Activated T-helper 2 cell treated with anti-CD3 and anti-CD28 coated beads, Interferon-gamma antibody, Interleukin-2, Interleukin-4, amounts not matched to agents 10 μg/mL and 5 μg/mL and 100 μg/mL, durations not matched to agents 14 hours and 24 hours and 36 hours (primary cell): Measurements from ENCODE around the gene B3GAT3. TPM values are rescaled to one million over a fixed set of nuclear protein-coding genes. Genes with fewer than 3 reads are reported as not detected.

Experiments
- DNase-seq: peaks from one replicate; pipeline ENCODE4 v3.0.0; 2021; ENCODE audit warnings: low spot score
- H3K27ac Mint-ChIP-seq: one replicate; pipeline ENCODE4 v1.8.0; 2021; ENCODE audit warnings: mixed read lengths
- H3K27me3 Mint-ChIP-seq: one replicate; pipeline ENCODE4 v1.8.0; 2021; ENCODE audit warnings: low read depth, mixed read lengths
- H3K36me3 Mint-ChIP-seq: one replicate; pipeline ENCODE4 v1.8.0; 2021; ENCODE audit warnings: low read depth, mixed read lengths
- H3K4me1 Mint-ChIP-seq: one replicate; pipeline ENCODE4 v1.8.0; 2021; ENCODE audit warnings: low read depth, mixed read lengths
- H3K4me3 Mint-ChIP-seq: one replicate; pipeline ENCODE4 v1.8.0; 2021; ENCODE audit warnings: low read depth, mild to moderate bottlenecking, moderate library complexity, mixed read lengths
- H3K9me3 Mint-ChIP-seq: one replicate; pipeline ENCODE4 v1.8.0; 2021; ENCODE audit warnings: mixed read lengths
- intact Hi-C: fragments of 100-400 bp; cut with micrococcal nuclease; formaldehyde crosslinking; loops from one replicate; pipeline ENCODE4 v1.15.1; 2023
- total RNA-seq: library from RNA; stranded (reverse); gene quantifications from 2 replicates; pipeline ENCODE4 v1.2.3, GENCODE V29; 2022

Gene B3GAT3
- total RNA-seq: 70.0 and 81.4 TPM in 2 replicates

DNA sequence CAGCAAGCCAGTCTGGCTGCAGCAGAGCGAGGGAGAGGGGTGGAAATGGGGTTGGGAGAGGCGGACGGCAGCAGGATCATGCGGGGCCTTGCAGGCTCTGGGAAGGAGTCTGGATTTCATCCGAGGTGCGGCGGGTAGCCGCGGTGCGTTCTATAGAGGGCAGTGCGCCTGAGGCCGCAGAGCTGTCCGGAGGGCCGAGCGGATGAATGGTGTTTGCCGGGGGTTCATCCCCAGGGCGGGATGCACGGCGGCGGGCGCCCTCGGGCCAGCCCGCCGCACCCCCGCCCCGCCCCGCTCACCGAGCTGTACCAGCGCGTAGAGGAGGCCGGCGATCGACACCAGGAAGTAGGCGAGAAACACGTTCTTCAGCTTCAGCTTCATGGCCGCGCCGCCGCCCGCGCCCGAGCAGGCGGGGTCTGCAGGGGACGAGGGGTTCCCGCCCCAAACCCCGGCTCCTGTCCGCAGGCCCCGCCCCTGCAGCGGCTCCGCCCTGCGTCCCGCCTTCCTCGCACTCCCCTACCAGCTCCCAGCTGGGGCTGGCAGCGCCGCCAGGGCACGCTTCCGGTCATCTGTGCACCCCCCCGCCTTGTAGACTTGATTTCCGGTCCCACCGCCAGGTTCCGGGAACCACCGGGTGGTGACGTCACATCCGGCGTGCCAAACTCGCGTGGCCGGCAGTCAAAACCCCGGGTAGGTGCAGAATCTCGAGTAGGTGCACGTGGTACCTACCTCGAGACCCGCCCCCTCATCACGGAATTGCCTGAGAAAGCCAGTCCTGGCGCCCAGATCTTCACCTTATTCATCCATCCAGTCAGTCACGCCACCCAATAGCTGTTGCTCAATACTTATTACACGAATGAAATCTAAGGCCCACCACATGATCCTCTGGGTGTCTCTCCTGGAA lies at the start of gene B3GAT3:
Gene B3GAT3 (minus strand): TSS at position 420 of the 904 bp plus-strand sequence. CDS start 39 bp downstream, at position 381.
- Mint-ChIP-seq H3K4me3 (peak within 1 kb of the TSS; percentile 93), H3K4me1 (peaks cover 16% of the 10 kb centered on the region), H3K27me3 (no peaks in the 10 kb centered on the region), H3K27ac (peak within 1 kb of the TSS; percentile 97), H3K9me3 (no peaks in the 10 kb centered on the region), H3K36me3 (peaks cover 56% of the 10 kb centered on the region)
- peak; percentile 94 for DNase-seq
- intact Hi-C loops: loop anchor here (1.0 kb wide), 3 partner anchors 10 to 31 kb away; partner anchors contain the start of genes EML3, GANAB and TUT1

DNA sequence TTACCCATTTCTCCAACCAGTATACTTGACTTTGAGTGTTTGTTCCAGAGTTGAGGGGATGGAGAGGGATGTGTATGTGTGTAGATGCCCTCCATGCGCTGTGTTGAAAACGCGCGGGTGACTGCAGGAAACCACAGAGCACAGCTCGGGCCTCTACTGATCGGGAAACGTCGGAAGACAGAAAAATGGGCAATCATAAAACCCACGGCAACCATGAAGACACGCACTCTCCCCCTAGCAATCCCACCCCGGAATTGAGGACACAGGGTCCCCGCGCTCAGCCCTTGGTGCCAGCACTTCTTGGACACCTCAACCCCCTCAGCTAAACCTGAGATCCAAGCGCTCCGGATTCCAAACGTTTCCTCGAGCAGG lies 49.4 kb upstream of the B3GAT3 start:
- H3K27ac Mint-ChIP-seq: peak overlapping the region; percentile 96
- DNase-seq: no peak
- intact Hi-C loops: loop anchor here (1.0 to 5.0 kb wide), 5 partner anchors 18 to 181 kb away; partner anchors contain the start of genes GANAB, INTS5 and MTA2
- H3K4me1 Mint-ChIP-seq: peaks cover 37% of the 10 kb centered on the region
- H3K9me3 Mint-ChIP-seq: no peaks in the 10 kb centered on the region
- no peaks in the 10 kb centered on the region for H3K27me3 Mint-ChIP-seq
- peaks cover 68% of the 10 kb centered on the region for H3K36me3 Mint-ChIP-seq
- H3K4me3 Mint-ChIP-seq: peak overlapping the region; percentile 97

DNA sequence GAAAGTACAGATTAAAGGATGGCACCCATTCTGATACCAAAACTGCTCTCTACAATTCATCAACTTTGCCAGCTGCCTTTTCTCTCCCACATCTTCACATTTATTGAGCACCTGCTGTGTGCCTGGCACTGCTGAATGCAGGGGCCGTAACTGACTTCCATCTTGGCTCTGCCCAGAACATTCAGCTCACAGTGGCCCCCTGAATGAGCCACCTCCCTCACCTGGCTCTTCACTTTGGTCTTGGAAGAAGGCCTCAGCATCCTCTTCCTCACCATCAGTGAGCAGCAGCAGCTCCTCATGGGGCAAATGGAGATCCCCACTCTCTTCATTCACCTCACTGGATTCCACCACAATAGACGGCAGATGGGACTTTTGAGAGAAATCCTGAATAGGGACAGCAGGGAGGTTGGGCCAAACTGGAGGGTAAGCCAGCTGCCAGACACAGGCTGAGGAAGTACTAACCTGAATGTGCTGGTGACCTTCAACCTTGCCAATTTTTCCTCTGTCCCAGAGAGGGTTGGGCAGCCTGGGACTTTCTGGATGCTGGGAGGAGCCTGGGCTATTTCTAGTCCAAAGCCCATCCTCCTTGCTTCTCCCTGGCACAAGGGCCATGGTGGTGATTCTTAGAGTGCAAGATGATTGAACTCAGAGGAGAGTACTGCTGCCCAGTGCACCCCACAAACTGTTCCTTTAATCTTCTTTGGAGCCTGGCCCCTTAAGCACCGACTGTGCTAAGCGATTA lies 47.8 kb upstream of the B3GAT3 start:
- Mint-ChIP-seq H3K4me3 (peak overlapping the region; percentile 97), H3K4me1 (peaks cover 35% of the 10 kb centered on the region), H3K27me3 (no peaks in the 10 kb centered on the region), H3K36me3 (peaks cover 72% of the 10 kb centered on the region), H3K27ac (peak overlapping the region; percentile 96), H3K9me3 (no peaks in the 10 kb centered on the region)
- no peak for DNase-seq
- intact Hi-C loops: loop anchor here (2.0 to 5.0 kb wide), 2 partner anchors 43 to 183 kb away; no protein-coding TSS in a partner anchor

DNA sequence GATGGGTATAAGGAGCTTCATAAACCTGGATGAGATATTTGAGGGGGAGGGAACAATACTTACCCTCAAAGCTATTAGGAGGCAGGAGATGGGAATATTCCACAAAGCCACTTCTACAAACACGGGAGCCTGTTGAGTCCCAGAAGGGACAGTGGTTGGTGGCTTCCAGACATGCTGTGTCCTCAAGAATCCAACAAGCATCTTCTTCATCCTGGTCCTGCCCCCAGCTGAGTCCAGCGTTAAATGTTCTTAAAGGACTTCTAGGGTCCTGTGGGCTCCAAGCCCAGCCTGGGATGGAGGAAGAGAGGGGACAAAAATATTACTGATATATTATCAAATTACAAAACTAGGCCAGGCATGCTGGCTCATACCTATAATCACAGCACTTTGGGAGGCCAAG lies 45.7 kb upstream of the B3GAT3 start:
- Mint-ChIP-seq H3K9me3 (no peaks in the 10 kb centered on the region), H3K36me3 (peaks cover 66% of the 10 kb centered on the region), H3K4me3 (peak overlapping the region; percentile 97), H3K4me1 (peaks cover 37% of the 10 kb centered on the region), H3K27me3 (no peaks in the 10 kb centered on the region), H3K27ac (peak overlapping the region; percentile 9)
- DNase-seq: no peak
- intact Hi-C loops: no loop called here

DNA sequence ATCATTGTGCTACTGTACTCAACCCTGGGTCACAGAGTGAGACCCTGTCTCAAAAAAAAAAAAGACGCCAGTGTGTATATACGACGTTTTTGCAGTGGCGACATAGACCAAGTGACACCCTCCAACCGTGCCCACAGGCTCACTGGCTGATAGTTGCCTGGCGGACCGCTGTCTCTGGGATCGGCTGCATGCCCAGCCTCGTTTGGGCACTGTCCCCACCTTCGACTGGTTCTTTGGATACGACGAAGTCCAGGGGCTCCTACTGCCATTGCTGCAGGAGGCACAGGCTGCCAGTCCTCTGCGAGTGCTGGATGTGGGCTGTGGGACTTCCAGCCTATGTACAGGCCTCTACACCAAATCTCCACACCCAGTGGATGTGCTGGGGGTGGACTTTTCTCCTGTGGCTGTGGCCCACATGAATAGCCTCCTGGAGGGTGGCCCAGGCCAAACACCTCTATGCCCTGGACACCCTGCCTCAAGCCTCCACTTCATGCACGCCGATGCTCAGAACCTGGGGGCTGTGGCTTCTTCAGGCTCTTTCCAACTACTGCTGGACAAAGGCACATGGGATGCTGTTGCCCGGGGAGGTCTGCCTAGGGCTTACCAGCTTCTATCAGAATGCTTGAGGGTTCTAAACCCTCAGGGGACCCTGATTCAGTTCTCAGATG lies 44.6 kb upstream of the B3GAT3 start:
- DNase-seq: no peak
- Mint-ChIP-seq H3K4me1 (peaks cover 34% of the 10 kb centered on the region), H3K9me3 (no peaks in the 10 kb centered on the region), H3K36me3 (peaks cover 65% of the 10 kb centered on the region), H3K27me3 (no peaks in the 10 kb centered on the region), H3K4me3 (peak overlapping the region; percentile 97), H3K27ac (peak overlapping the region; percentile 78)
- intact Hi-C loops: no loop called here

DNA sequence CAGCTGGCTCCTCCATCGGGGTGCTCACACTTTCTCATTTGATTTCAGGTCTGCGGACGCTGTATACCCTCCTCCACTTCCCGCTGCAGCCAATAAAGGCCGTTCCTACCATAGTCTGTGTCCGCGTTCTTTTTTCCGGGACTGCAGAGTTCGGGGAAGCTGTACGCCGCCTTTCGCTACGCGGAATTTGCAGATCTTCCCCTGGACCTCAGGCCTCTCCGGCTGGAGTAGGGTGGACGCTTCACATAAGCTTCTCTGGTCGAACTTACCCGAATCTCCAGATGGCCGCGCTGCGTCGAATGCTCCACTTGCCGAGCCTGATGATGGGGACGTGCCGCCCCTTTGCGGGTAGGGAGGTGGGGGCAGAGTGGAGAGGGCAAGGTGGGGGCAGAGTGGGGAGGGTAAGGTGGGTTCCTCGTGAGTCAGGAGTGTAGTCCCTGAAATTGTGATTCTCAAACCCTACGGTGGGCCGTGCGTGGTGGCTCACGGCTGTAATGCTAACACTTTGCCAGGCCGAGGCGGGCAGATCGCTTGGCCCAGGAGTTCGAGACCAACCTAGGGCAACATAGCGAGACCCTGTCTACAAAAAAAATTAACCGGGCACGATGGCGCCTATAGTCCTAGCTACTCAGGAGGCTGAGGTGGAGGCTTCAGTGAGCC lies 43.9 kb upstream of the B3GAT3 start:
- no peaks in the 10 kb centered on the region for H3K9me3 Mint-ChIP-seq
- DNase-seq: peak; percentile 36
- H3K27ac Mint-ChIP-seq: peak overlapping the region; percentile 78
- H3K4me3 Mint-ChIP-seq: peak overlapping the region; percentile 97
- peaks cover 60% of the 10 kb centered on the region for H3K36me3 Mint-ChIP-seq
- peaks cover 33% of the 10 kb centered on the region for H3K4me1 Mint-ChIP-seq
- no peaks in the 10 kb centered on the region for H3K27me3 Mint-ChIP-seq
- intact Hi-C loops: loop anchor here (2.0 kb wide), 3 partner anchors 19 to 75 kb away; partner anchors contain the start of genes EML3, GANAB, ROM1 and TUT1

DNA sequence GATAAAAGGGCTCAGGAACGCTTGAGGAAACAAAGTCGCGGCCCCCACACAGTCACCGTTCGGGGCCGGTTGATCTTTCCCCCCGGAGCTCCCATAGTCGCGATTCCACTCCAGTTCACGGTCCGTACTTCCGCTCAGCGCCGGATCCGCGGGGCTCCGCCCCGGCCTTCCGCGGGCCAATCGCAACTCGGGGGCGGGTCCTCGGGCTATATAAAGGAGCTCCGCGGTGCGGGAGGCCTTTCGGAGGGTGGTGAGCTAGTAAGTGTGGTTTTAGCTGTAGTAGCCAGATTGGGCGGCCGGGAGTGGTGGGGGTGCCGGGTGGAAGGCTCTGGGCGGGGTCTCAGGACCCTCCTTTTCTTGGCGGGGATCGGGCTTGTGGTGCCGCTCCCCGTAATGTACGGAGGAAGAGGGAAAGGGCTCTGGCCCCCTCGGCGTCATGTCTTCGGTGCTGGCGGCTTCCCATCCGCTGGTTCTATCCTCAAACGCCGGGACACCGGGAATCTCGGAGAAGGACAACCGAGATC lies 43.4 kb upstream of the B3GAT3 start, which contains the start of the genes C11orf98 and CSKMT:
Gene C11orf98 (minus strand): TSS at position 136 of the 524 bp plus-strand sequence. CDS start 41 bp downstream, at position 95.
Gene CSKMT (plus strand): TSS at position 238 of the 524 bp plus-strand sequence. CDS start 568 bp downstream, outside the sequence.
- Mint-ChIP-seq H3K4me3 (peak within 1 kb of the TSS; percentile 97), H3K9me3 (no peaks in the 10 kb centered on the region), H3K27ac (peak within 1 kb of the TSS; percentile 78), H3K4me1 (peaks cover 29% of the 10 kb centered on the region), H3K36me3 (peaks cover 60% of the 10 kb centered on the region), H3K27me3 (no peaks in the 10 kb centered on the region)
- DNase-seq: peak; percentile 95
- intact Hi-C loops: loop anchor here (2.0 kb wide), 3 partner anchors 18 to 74 kb away; partner anchors contain the start of genes EML3, GANAB, ROM1 and TUT1

DNA sequence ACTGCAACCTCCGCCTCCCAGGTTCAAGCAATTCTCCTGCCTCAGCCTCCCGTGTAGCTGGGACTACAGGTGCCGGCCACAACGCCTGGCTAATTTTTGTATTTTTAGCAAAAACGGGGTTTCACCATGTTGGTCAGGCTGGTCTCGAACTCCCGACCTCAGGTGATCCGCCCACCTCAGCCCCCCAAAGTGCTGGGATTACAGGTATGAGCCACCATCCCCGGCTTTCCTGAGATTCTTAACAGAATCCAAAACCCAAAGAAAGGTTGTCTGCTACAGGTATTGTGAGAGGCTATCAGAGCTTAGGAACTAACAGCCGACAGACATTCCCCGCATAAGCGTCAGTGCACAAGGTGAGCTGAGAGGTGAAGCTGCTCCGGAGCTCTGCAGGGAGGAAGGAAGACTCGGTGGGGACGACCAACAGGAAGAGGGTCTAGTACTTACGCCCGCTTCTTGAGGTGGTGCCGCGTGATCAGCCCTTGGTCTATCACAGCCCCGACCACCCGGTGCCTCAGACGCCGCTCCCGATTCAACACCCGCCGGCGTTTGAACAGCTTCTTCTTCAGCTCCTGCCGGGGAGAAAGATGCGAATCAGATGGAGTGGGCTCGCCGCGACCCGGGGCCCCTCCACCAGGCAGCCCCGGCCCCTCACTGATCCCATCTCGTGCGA lies 42.8 kb upstream of the B3GAT3 start:
- H3K4me3 Mint-ChIP-seq: peak overlapping the region; percentile 97
- intact Hi-C loops: loop anchor here (1.0 to 2.0 kb wide), 4 partner anchors 8 to 74 kb away; partner anchors contain the start of genes EML3, GANAB, LBHD1 and ROM1
- peak; percentile 47 for DNase-seq
- H3K4me1 Mint-ChIP-seq: peaks cover 25% of the 10 kb centered on the region
- H3K27ac Mint-ChIP-seq: peak overlapping the region; percentile 78
- peaks cover 59% of the 10 kb centered on the region for H3K36me3 Mint-ChIP-seq
- H3K27me3 Mint-ChIP-seq: no peaks in the 10 kb centered on the region
- no peaks in the 10 kb centered on the region for H3K9me3 Mint-ChIP-seq

DNA sequence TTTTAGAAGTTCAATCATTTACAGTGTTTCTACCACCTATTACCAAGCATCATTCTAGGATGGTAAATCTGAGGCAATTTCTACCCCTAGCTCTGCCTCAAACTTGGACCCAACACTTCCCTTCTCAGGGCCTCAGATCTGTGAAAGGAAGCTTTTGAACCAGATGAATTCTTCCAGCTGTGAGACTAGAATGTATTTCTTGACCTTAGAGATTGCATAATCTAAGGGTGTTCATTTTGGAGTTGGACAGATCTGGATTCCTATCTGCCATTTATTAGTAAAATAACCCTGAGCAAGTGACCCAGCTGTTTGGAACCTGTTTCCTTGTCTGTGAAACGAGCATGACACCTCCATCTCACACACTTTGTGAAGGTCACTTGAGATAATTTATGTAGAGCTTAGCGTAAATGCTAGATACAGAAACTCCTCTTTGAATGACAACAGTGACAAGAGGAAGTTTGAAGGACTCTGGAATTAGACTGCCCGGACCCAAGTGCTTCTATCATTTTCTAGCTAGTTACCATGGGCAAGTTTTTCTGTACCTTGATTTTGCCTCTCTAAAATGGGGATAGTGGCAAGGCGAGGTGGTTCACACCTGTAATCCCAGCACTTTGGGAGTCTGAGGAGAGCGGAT lies 35.1 kb upstream of the B3GAT3 start:
- peaks cover 6% of the 10 kb centered on the region for H3K4me1 Mint-ChIP-seq
- H3K9me3 Mint-ChIP-seq: no peaks in the 10 kb centered on the region
- no peak overlapping the region for H3K4me3 Mint-ChIP-seq
- DNase-seq: no peak
- H3K27me3 Mint-ChIP-seq: no peaks in the 10 kb centered on the region
- H3K36me3 Mint-ChIP-seq: peaks cover 8% of the 10 kb centered on the region
- no peak overlapping the region for H3K27ac Mint-ChIP-seq
- intact Hi-C loops: no loop called here

DNA sequence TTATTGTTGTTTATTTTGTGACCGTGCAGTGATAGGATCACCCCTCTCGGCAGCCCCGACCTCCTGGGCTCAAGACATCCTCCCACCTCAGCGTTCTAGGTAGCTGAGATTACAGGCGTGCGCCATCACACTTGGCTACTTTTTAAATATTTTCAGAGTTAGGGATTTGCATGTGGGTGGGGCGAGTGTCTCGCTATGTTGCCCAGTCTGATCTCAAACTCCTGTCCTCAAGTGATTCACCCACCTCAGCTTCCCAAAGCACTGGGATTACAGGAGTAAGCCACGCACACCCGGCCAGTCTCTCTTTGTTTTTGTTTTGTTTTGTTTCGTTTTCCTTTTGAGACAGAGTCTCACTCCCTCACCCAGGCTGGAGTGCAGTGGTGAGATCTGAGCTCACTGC lies 32.5 kb upstream of the B3GAT3 start:
- peaks cover 10% of the 10 kb centered on the region for H3K4me1 Mint-ChIP-seq
- no peaks in the 10 kb centered on the region for H3K27me3 Mint-ChIP-seq
- H3K9me3 Mint-ChIP-seq: no peaks in the 10 kb centered on the region
- H3K27ac Mint-ChIP-seq: peak overlapping the region; percentile 25
- H3K36me3 Mint-ChIP-seq: peaks cover 10% of the 10 kb centered on the region
- intact Hi-C loops: loop anchor here (5.0 kb wide), 1 partner anchor 73 kb away; the partner anchor contains the start of genes HNRNPUL2 and TTC9C
- H3K4me3 Mint-ChIP-seq: peak overlapping the region; percentile 37
- no peak for DNase-seq
